Neural cell (in vitro differentiated cells): Measurements from ENCODE around the gene CAPN14. TPM values are rescaled to one million over a fixed set of nuclear protein-coding genes. Genes with fewer than 3 reads are reported as not detected.
"Not testable (repeated sequence)": the region's sequence is repeated elsewhere in the genome, so short reads cannot be mapped to it uniquely, and the experiment has no call there.

ENCODE experiments used
- H2AFZ ChIP-seq: fragments of 200-600, 300-800 bp; sonication (generic), shearing (Covaris generic); 2 replicates; pipeline ENCODE4 v1.6.0; 2014; ENCODE audit warnings: low read depth, mild to moderate bottlenecking, antibody characterized with exemption, low read length, moderate library complexity
- H3F3A ChIP-seq: fragments of 200-600 bp; shearing (Covaris generic); 2 replicates; pipeline ENCODE4 v1.6.1; 2016; ENCODE audit warnings: mild to moderate bottlenecking, moderate library complexity, mixed read lengths, antibody characterized with exemption, low read length; ENCODE audit not compliant: insufficient read depth, poor library complexity, severe bottlenecking
- H3K27ac ChIP-seq: fragments of 200-600, 300-800 bp; sonication (generic), shearing (Covaris generic); 2 replicates; pipeline ENCODE4 v1.5.1; 2014; ENCODE audit warnings: mild to moderate bottlenecking, low read length, moderate library complexity
- H3K27me3 ChIP-seq: fragments of 300-800, 200-600 bp; sonication (generic), shearing (Covaris generic); 2 replicates; pipeline ENCODE4 v1.6.0; 2014; ENCODE audit warnings: mild to moderate bottlenecking, low read depth, low read length, moderate library complexity; ENCODE audit not compliant: insufficient read depth
- H3K36me3 ChIP-seq: fragments of 300-800, 200-600 bp; sonication (generic), shearing (Covaris generic); 2 replicates; pipeline ENCODE4 v1.5.1; 2014; ENCODE audit warnings: mild to moderate bottlenecking, antibody characterized with exemption, low read length, moderate library complexity; ENCODE audit not compliant: insufficient read depth
- H3K4me2 ChIP-seq: fragments of 300-800, 200-600 bp; sonication (generic), shearing (Covaris generic); 2 replicates; pipeline ENCODE4 v1.6.0; 2014; ENCODE audit warnings: mild to moderate bottlenecking, low read length
- H3K4me3 ChIP-seq: fragments of 300-800, 200-600 bp; sonication (generic), shearing (Covaris generic); 2 replicates; pipeline ENCODE4 v1.5.1; 2014; ENCODE audit warnings: mild to moderate bottlenecking, low read length, moderate library complexity
- H3K79me2 ChIP-seq: fragments of 200-600 bp; shearing (Covaris generic); replicated peaks from 2 replicates; pipeline ENCODE4 v1.6.0; 2014; ENCODE audit warnings: mild to moderate bottlenecking, low read length, moderate library complexity; ENCODE audit not compliant: insufficient read depth
- H3K9ac ChIP-seq: fragments of 300-800, 200-600 bp; sonication (generic), shearing (Covaris generic); 2 replicates; pipeline ENCODE4 v1.6.1; 2016; ENCODE audit warnings: mild to moderate bottlenecking, low read length, mixed read lengths
- H3K9me2 ChIP-seq: fragments of 200-600 bp; shearing (Covaris generic); 2 replicates; pipeline ENCODE4 v1.6.1; 2016; ENCODE audit warnings: mild to moderate bottlenecking, low read length, mixed read lengths; ENCODE audit not compliant: insufficient read depth
- H3K9me3 ChIP-seq: fragments of 200-600, 300-800 bp; sonication (generic), shearing (Covaris generic); 2 replicates; pipeline ENCODE4 v1.6.1; 2016; ENCODE audit warnings: mild to moderate bottlenecking, mixed run types, low read length, moderate library complexity, mixed read lengths
- H4K20me1 ChIP-seq: fragments of 200-600 bp; shearing (Covaris generic); 2 replicates; pipeline ENCODE4 v1.6.1; 2016; ENCODE audit warnings: mild to moderate bottlenecking, mixed run types; ENCODE audit not compliant: insufficient read depth
- EP300 ChIP-seq: fragments of 450-650 bp; conservative IDR thresholded peaks from 2 replicates; pipeline ENCODE4 v1.6.1; 2014; ENCODE audit warnings: antibody characterized with exemption, mild to moderate bottlenecking, moderate library complexity; ENCODE audit not compliant: poor library complexity, severe bottlenecking
- EZH2 ChIP-seq: fragments of 200-600, 300-800 bp; shearing (Covaris generic), sonication (generic); IDR thresholded peaks from 2 replicates; pipeline ENCODE4 v1.6.1; 2014; ENCODE audit warnings: antibody characterized with exemption, low read length, borderline replicate concordance, mild to moderate bottlenecking; ENCODE audit not compliant: insufficient read depth, poor library complexity, severe bottlenecking
- MXI1 ChIP-seq: fragments of 450-650 bp; conservative IDR thresholded peaks from 2 replicates; pipeline ENCODE4 v1.6.1; 2014; ENCODE audit warnings: antibody characterized with exemption, mild to moderate bottlenecking; ENCODE audit not compliant: poor library complexity, severe bottlenecking
- POLR2AphosphoS5 ChIP-seq: IDR thresholded peaks from 2 replicates; pipeline ENCODE4 v1.6.1; 2012
- RAD21 ChIP-seq: fragments of 450-650 bp; conservative IDR thresholded peaks from 2 replicates; pipeline ENCODE4 v1.6.1; 2014; ENCODE audit warnings: antibody characterized with exemption, mild to moderate bottlenecking, moderate library complexity
- REST ChIP-seq: IDR thresholded peaks from 2 replicates; pipeline ENCODE4 v1.6.1; 2012; ENCODE audit warnings: borderline replicate concordance
- SMC3 ChIP-seq: fragments of 450-650 bp; conservative IDR thresholded peaks from 2 replicates; pipeline ENCODE4 v1.6.1; 2014; ENCODE audit warnings: antibody characterized with exemption, mild to moderate bottlenecking, moderate library complexity; ENCODE audit not compliant: poor library complexity
- TAF1 ChIP-seq: IDR thresholded peaks from 2 replicates; pipeline ENCODE4 v1.6.1; 2012; ENCODE audit warnings: low read depth
- polyA plus RNA-seq: library from polyadenylated mRNA; depleted of rRNA; stranded (reverse); fragments of >200 nt; gene quantifications from 2 replicates; pipeline ENCODE4 v1.2.3, GENCODE V29; 2014
- TF ChIP-seq, protein P1 (sequence below): fragments of 450-650 bp; IDR thresholded peaks from 2 replicates; pipeline ENCODE4 v1.5.1; 2014; ENCODE audit warnings: antibody characterized with exemption, mild to moderate bottlenecking, moderate library complexity; ENCODE audit not compliant: poor library complexity, severe bottlenecking

Gene CAPN14
- polyA plus RNA-seq, 1 donor from 2014 or later, result 2.1 TPM

- H3K36me3 ChIP-seq, result no peaks in the 10 kb centered on the region
- no peak for TF ChIP-seq TAF1
- no peak for TF ChIP-seq MXI1
- no peak for TF ChIP-seq RAD21
- TF ChIP-seq EP300, result no peak
- no peak for TF ChIP-seq REST
- no peak for TF ChIP-seq SMC3
- TF ChIP-seq POLR2AphosphoS5, result no peak
- TF ChIP-seq, protein P1, sequence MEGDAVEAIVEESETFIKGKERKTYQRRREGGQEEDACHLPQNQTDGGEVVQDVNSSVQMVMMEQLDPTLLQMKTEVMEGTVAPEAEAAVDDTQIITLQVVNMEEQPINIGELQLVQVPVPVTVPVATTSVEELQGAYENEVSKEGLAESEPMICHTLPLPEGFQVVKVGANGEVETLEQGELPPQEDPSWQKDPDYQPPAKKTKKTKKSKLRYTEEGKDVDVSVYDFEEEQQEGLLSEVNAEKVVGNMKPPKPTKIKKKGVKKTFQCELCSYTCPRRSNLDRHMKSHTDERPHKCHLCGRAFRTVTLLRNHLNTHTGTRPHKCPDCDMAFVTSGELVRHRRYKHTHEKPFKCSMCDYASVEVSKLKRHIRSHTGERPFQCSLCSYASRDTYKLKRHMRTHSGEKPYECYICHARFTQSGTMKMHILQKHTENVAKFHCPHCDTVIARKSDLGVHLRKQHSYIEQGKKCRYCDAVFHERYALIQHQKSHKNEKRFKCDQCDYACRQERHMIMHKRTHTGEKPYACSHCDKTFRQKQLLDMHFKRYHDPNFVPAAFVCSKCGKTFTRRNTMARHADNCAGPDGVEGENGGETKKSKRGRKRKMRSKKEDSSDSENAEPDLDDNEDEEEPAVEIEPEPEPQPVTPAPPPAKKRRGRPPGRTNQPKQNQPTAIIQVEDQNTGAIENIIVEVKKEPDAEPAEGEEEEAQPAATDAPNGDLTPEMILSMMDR, result no peak
- no peak for TF ChIP-seq EZH2
Measured at GRCh38 chr2:31188131-31188530, 29.2 kb downstream of the CAPN14 start.

GRCh38 chr2:31187166-31187565, 30.1 kb downstream of the CAPN14 start:
- H3K4me2 ChIP-seq, result no peak overlapping the region
- no peaks in the 10 kb centered on the region for H3F3A ChIP-seq
- no peak for TF ChIP-seq TAF1
- no peak for TF ChIP-seq MXI1
- TF ChIP-seq EP300, result no peak
- no peak for TF ChIP-seq EZH2
- TF ChIP-seq SMC3, result no peak
- TF ChIP-seq POLR2AphosphoS5, result no peak
- no peak for TF ChIP-seq REST
- TF ChIP-seq, protein P1, result no peak
- no peak for TF ChIP-seq RAD21
- H3K9me2 ChIP-seq, result no peaks in the 10 kb centered on the region
- no peaks in the 10 kb centered on the region for H3K79me2 ChIP-seq
- no peaks in the 10 kb centered on the region for H3K9me3 ChIP-seq
- H3K36me3 ChIP-seq, result no peaks in the 10 kb centered on the region
- no peak overlapping the region for H3K9ac ChIP-seq
- no peak overlapping the region for H3K27ac ChIP-seq
- no peaks in the 10 kb centered on the region for H3K27me3 ChIP-seq
- no peak overlapping the region for H2AFZ ChIP-seq
- H3K4me3 ChIP-seq, result no peak overlapping the region
- H4K20me1 ChIP-seq, result no peaks in the 10 kb centered on the region

More at GRCh38 chr2:31188131-31188530, 29.2 kb downstream of the CAPN14 start:
- no peaks in the 10 kb centered on the region for H4K20me1 ChIP-seq
- H3K27me3 ChIP-seq, result no peaks in the 10 kb centered on the region
- H3K4me2 ChIP-seq, result no peak overlapping the region
- no peak overlapping the region for H3K9ac ChIP-seq
- no peaks in the 10 kb centered on the region for H3K79me2 ChIP-seq
- H3F3A ChIP-seq, result no peaks in the 10 kb centered on the region
- H3K9me3 ChIP-seq, result no peaks in the 10 kb centered on the region
- H3K4me3 ChIP-seq, result no peak overlapping the region
- H3K27ac ChIP-seq, result no peak overlapping the region
- H2AFZ ChIP-seq, result no peak overlapping the region
- no peaks in the 10 kb centered on the region for H3K9me2 ChIP-seq

DNA sequence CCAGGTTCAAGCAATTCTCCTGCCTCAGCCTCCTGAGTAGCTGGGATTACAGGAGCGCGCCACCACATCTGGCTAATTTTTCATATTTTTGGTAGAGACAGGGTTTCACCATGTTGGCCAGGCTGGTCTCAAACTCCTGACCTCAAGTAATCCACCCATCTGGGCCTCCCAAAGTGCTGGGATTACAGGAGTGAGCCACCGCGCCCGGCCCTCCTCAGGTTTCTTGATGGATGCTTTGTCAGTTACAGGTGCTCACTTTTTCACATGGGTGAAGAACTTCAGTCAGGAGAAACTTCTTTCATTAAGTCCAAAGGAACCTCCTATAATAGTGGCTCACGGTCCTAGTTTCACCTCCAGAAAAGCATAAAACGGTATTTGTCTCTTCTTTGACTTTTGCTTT, 33.3 kb downstream of the CAPN14 start:
- not testable (repeated sequence) for H3K9ac ChIP-seq, H3K4me2 ChIP-seq, H3K27ac ChIP-seq, H2AFZ ChIP-seq, H3K9me2 ChIP-seq, H3K36me3 ChIP-seq, H3K27me3 ChIP-seq, H3K4me3 ChIP-seq, H4K20me1 ChIP-seq, H3K79me2 ChIP-seq, H3F3A ChIP-seq, H3K9me3 ChIP-seq
